ENCODE data around the gene CYP4B1. TPM values are rescaled to one million over a fixed set of nuclear protein-coding genes. Genes with fewer than 3 reads are reported as not detected.

The CYP4B1 gene
- total RNA-seq, 1 experiment from 2014 or later, result 0.30 TPM

GRCh38 chr1:46757956-46758528 lies 40.8 kb upstream of the CYP4B1 start:
- POLR2A ChIA-PET, result no interaction called here
- no peak for DNase-seq (ENCODE audit: low read depth, low spot score)
- no TSS peak for BruUV-seq (replicated peaks)

More at GRCh38 chr1:46757956-46758528, 40.8 kb upstream of the CYP4B1 start:
- no peak overlapping the region for H3K4me3 ChIP-seq (replicated peaks in 1 of 2; ENCODE audit: low read depth in 1 of 2, low read length in 2 of 2)
- H3K9ac ChIP-seq (ENCODE audit: low read length), result no peak overlapping the region
- no peaks in the 10 kb centered on the region for H3K36me3 ChIP-seq (ENCODE audit: control insufficient read depth in 1 of 2, insufficient read depth in 2 of 2, low read length in 2 of 2)
- no peaks in the 10 kb centered on the region for H3K79me2 ChIP-seq (ENCODE audit: insufficient read depth, low read length)
- no peak overlapping the region for H3K27ac ChIP-seq (ENCODE audit: low read depth, low read length)
- H3K9me3 ChIP-seq (ENCODE audit: control insufficient read depth in 1 of 2, insufficient read depth in 1 of 2, low read depth in 1 of 2, low read length in 2 of 2), result no peaks in the 10 kb centered on the region
- CTCF ChIA-PET, result interaction anchor here (2.2 kb wide), 1 partner anchor 11 kb away, joined by 9 read pairs; no protein-coding TSS in a partner anchor
- peaks cover 34% of the 10 kb centered on the region for H3K27me3 ChIP-seq (ENCODE audit: insufficient read depth, low read length)
- H2AFZ ChIP-seq (ENCODE audit: low read depth, low read length, poor library complexity, severe bottlenecking), result no peak overlapping the region
- H3K4me1 ChIP-seq (ENCODE audit: control insufficient read depth in 1 of 2, insufficient read depth in 2 of 2, low read length in 2 of 2), result peaks cover 6 to 7% of the 10 kb centered on the region in 2 experiments; a peak in 3 of 4 replicates
- intact Hi-C loops (cut with micrococcal nuclease), result no loop called here
- RAD21 ChIA-PET (ENCODE audit: low non-redundant PET in 1 of 2, low total read pairs in 2 of 2, uncharacterized antibody in 2 of 2, unreplicated experiment in 2 of 2), result no interaction called here
- H4K20me1 ChIP-seq (ENCODE audit: insufficient read depth), result no peaks in the 10 kb centered on the region
- no peak for TF ChIP-seq EZH2 (IDR thresholded peaks at IDR 0.05)
- TF ChIP-seq FOSL1 (IDR thresholded peaks at IDR 0.05; ENCODE audit: low read depth), result no peak
- TF ChIP-seq SRF (IDR thresholded peaks at IDR 0.05; ENCODE audit: low read depth), result no peak
- no peak for TF ChIP-seq ATF3 (IDR thresholded peaks at IDR 0.05)
- TF ChIP-seq EZH2phosphoT487 (IDR thresholded peaks at IDR 0.05; ENCODE audit: borderline replicate concordance), result no peak
- TF ChIP-seq TCF7L2 (IDR thresholded peaks at IDR 0.05; ENCODE audit: borderline replicate concordance, extremely low read depth, insufficient read depth, insufficient read length), result no peak
- TF ChIP-seq ZBTB33 (IDR thresholded peaks at IDR 0.05; ENCODE audit: extremely low read depth, insufficient replicate concordance, low read length), result no peak
- TF ChIP-seq SIN3A (IDR thresholded peaks at IDR 0.05; ENCODE audit: low read depth), result no peak
- no peak for TF ChIP-seq CTCF (IDR thresholded peaks at IDR 0.05 in 2 of 3, conservative IDR thresholded peaks at IDR 0.05 in 1 of 3; ENCODE audit: borderline replicate concordance in 1 of 3, insufficient read depth in 1 of 3, low read depth in 2 of 3, low read length in 2 of 3)
- no peak for TF ChIP-seq CEBPB (IDR thresholded peaks at IDR 0.05; ENCODE audit: low read depth)
- H3K9me2 ChIP-seq (ENCODE audit: insufficient read depth), result no peaks in the 10 kb centered on the region
- no peak for ATAC-seq
- no peak overlapping the region for H3K4me2 ChIP-seq (ENCODE audit: low read length)
